Smooth muscle cell (in vitro differentiated cells): ENCODE results near the gene GNMT. TPM values are rescaled to one million over a fixed set of nuclear protein-coding genes. Genes with fewer than 3 reads are reported as not detected.
"Not testable (repeated sequence)": the region's sequence is repeated elsewhere in the genome, so short reads cannot be mapped to it uniquely, and the experiment has no call there.

ENCODE experiments used
- DNase-seq: peaks from one replicate; lab custom pipeline; 2025; ENCODE audit not compliant: unreplicated experiment; lab: John Stamatoyannopoulos, UW
- H2AFZ ChIP-seq: fragments of 200-600 bp; sonication (generic); 2 replicates; pipeline ENCODE4 v1.6.0; 2016; ENCODE audit warnings: antibody characterized with exemption, low read depth, mild to moderate bottlenecking
- H3F3A ChIP-seq: fragments of 200-600 bp; sonication (generic); 2 replicates; pipeline ENCODE4 v1.6.0; 2017; ENCODE audit warnings: antibody characterized with exemption, low read depth
- H3K27ac ChIP-seq: fragments of 200-600 bp; sonication (generic); 2 replicates; pipeline ENCODE4 v1.5.1; 2016; ENCODE audit warnings: low read depth, mild to moderate bottlenecking
- H3K27me3 ChIP-seq: fragments of 200-600 bp; sonication (generic); 2 replicates; pipeline ENCODE4 v1.6.1; 2016; ENCODE audit warnings: low read depth, mild to moderate bottlenecking
- H3K36me3 ChIP-seq: fragments of 200-600 bp; sonication (generic); 2 replicates; pipeline ENCODE4 v1.5.1; 2016; ENCODE audit warnings: low read depth
- H3K4me1 ChIP-seq: fragments of 200-600 bp; sonication (generic); 2 replicates; pipeline ENCODE4 v1.5.1; 2016; ENCODE audit warnings: low read depth
- H3K4me2 ChIP-seq: fragments of 200-600 bp; sonication (generic); 2 replicates; pipeline ENCODE4 v1.6.0; 2016; ENCODE audit warnings: mild to moderate bottlenecking
- H3K4me3 ChIP-seq: fragments of 200-600 bp; sonication (generic); 2 replicates; pipeline ENCODE4 v1.5.1; 2016; ENCODE audit warnings: mild to moderate bottlenecking
- H3K79me2 ChIP-seq: fragments of 200-600 bp; sonication (generic); 2 replicates; pipeline ENCODE4 v1.6.0; 2016; ENCODE audit warnings: low read depth, mild to moderate bottlenecking
- H3K9ac ChIP-seq: fragments of 200-600 bp; sonication (generic); 2 replicates; pipeline ENCODE4 v1.6.0; 2016; ENCODE audit warnings: low read depth
- H3K9me3 ChIP-seq: fragments of 200-600 bp; sonication (generic); replicated peaks from 2 replicates; pipeline ENCODE4 v1.5.1; 2016; ENCODE audit warnings: low read depth
- H4K20me1 ChIP-seq: fragments of 200-600 bp; sonication (generic); 2 replicates; pipeline ENCODE4 v1.6.0; 2016; ENCODE audit warnings: low read depth
- WGBS: methylation state at CpG from one replicate; pipeline ENCODE4 v1.1.7; 2016; ENCODE audit warnings: low lambda C conversion rate; 5-methylcytosine and 5-hydroxymethylcytosine counted together
- polyA plus RNA-seq: library from polyadenylated mRNA; unstranded; fragments of >200 nt; fragmentation: Nextera tagmentation; extraction: Ambion mirVana; gene quantifications from 2 replicates; pipeline ENCODE4 v1.2.1, GENCODE V29; 2016
- total RNA-seq: library from RNA; depleted of rRNA; stranded (reverse); fragments of >200 nt; gene quantifications from 2 replicates; pipeline ENCODE4 v1.2.3, GENCODE V29; 2014
- TF ChIP-seq, protein P1 (sequence below): fragments of 200-600 bp; sonication (generic); IDR thresholded peaks from 2 replicates; pipeline ENCODE4 v1.5.1; 2017; ENCODE audit warnings: borderline replicate concordance, mild to moderate bottlenecking, antibody characterized with exemption; ENCODE audit not compliant: insufficient read depth, poor library complexity, severe bottlenecking

The GNMT gene
- total and polyA plus RNA-seq, 2 experiments from 2014 or later: not detected

- Histone ChIP-seq H3K27ac (no peak overlapping the region), H3K27me3 (no peaks in the 10 kb centered on the region), H3K9ac (no peak overlapping the region), H2AFZ (no peak overlapping the region), H3K9me3 (no peaks in the 10 kb centered on the region), H3F3A (no peaks in the 10 kb centered on the region), H3K36me3 (no peaks in the 10 kb centered on the region), H4K20me1 (peaks cover 56% of the 10 kb centered on the region), H3K4me2 (no peak overlapping the region), H3K4me1 (peaks cover 10% of the 10 kb centered on the region), H3K79me2 (peaks cover 27% of the 10 kb centered on the region), H3K4me3 (no peak overlapping the region)
- 100% methylated on average over 1 of the region's 1 CpG for WGBS
- TF ChIP-seq, protein P1, sequence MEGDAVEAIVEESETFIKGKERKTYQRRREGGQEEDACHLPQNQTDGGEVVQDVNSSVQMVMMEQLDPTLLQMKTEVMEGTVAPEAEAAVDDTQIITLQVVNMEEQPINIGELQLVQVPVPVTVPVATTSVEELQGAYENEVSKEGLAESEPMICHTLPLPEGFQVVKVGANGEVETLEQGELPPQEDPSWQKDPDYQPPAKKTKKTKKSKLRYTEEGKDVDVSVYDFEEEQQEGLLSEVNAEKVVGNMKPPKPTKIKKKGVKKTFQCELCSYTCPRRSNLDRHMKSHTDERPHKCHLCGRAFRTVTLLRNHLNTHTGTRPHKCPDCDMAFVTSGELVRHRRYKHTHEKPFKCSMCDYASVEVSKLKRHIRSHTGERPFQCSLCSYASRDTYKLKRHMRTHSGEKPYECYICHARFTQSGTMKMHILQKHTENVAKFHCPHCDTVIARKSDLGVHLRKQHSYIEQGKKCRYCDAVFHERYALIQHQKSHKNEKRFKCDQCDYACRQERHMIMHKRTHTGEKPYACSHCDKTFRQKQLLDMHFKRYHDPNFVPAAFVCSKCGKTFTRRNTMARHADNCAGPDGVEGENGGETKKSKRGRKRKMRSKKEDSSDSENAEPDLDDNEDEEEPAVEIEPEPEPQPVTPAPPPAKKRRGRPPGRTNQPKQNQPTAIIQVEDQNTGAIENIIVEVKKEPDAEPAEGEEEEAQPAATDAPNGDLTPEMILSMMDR: no peak
- no peak for DNase-seq
These were observed 28.0 kb downstream of the GNMT start for GRCh38 chr6:42988486-42989020.

DNA sequence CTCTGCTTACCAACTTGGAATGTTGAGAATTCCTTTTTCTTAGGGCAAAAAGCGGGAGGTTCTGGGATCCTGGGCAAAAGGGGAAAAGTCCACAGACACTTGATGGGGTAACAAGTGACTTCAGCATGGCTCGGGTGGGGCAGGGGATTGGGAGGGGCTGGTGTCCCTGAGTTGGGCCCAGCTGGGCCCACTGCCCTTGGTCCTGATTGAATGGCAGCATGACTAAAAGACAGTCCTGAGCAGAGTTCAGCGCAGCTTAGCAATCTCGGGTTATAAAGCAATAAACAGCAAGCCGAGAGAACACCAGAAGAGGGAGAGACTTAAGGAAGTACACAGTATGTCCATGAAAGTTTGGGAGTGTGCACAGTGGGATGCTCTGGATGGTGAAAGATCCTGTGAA lies 29.4 kb downstream of the GNMT start:
- Histone ChIP-seq H3K9ac (no peak overlapping the region), H3K4me2 (no peak overlapping the region), H4K20me1 (peaks cover 64% of the 10 kb centered on the region), H3K27ac (no peak overlapping the region), H2AFZ (no peak overlapping the region), H3K36me3 (no peaks in the 10 kb centered on the region), H3F3A (no peaks in the 10 kb centered on the region), H3K9me3 (no peaks in the 10 kb centered on the region), H3K27me3 (no peaks in the 10 kb centered on the region), H3K4me3 (no peak overlapping the region), H3K4me1 (peaks cover 10% of the 10 kb centered on the region), H3K79me2 (peaks cover 27% of the 10 kb centered on the region)
- WGBS: 98% methylated on average over 5 of the region's 5 CpGs
- TF ChIP-seq, protein P1: no peak
- DNase-seq: no peak

DNA sequence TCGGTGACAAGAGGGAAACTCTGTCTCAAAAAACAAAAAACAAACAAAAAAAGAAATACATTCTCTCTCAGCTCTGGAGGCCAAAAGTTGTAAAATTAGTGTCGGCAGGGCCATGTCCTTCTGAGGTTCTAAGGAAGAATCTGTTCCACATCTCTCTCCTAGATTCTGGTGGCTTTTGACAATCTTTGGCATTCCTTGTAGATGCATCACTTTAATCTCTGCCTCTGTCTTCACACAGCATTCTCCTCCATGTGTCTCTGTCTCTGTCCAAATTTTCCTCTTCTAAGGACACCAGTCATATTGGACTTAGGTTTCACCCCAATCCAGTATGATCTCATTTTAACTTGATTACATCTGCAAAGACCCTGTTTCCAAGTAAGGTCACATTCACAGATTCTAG lies 32.9 kb downstream of the GNMT start:
- H2AFZ ChIP-seq: no peak overlapping the region
- no peak overlapping the region for H3K4me2 ChIP-seq
- WGBS: 84% methylated on average over 2 of the region's 2 CpGs
- DNase-seq: no peak
- no peak overlapping the region for H3K4me3 ChIP-seq
- no peak overlapping the region for H3K9ac ChIP-seq
- no peak overlapping the region for H3K27ac ChIP-seq
- no peaks in the 10 kb centered on the region for H3K9me3 ChIP-seq
- H3K36me3 ChIP-seq: no peaks in the 10 kb centered on the region
- peaks cover 4% of the 10 kb centered on the region for H3F3A ChIP-seq
- peaks cover 4% of the 10 kb centered on the region for H3K79me2 ChIP-seq
- TF ChIP-seq, protein P1: no peak
- H4K20me1 ChIP-seq: peaks cover 45% of the 10 kb centered on the region
- H3K27me3 ChIP-seq: no peaks in the 10 kb centered on the region
- no peaks in the 10 kb centered on the region for H3K4me1 ChIP-seq

- Histone ChIP-seq H2AFZ (no peak overlapping the region), H3K4me1 (no peaks in the 10 kb centered on the region), H4K20me1 (peaks cover 37% of the 10 kb centered on the region), H3K27ac (no peak overlapping the region), H3K4me2 (no peak overlapping the region), H3K36me3 (no peaks in the 10 kb centered on the region), H3F3A (peaks cover 4% of the 10 kb centered on the region), H3K27me3 (no peaks in the 10 kb centered on the region), H3K9me3 (no peaks in the 10 kb centered on the region), H3K9ac (no peak overlapping the region), H3K4me3 (no peak overlapping the region), H3K79me2 (peaks cover 3% of the 10 kb centered on the region)
- TF ChIP-seq, protein P1: no peak
- no peak for DNase-seq
These were observed 36.0 kb downstream of the GNMT start for GRCh38 chr6:42996513-42996912.

DNA sequence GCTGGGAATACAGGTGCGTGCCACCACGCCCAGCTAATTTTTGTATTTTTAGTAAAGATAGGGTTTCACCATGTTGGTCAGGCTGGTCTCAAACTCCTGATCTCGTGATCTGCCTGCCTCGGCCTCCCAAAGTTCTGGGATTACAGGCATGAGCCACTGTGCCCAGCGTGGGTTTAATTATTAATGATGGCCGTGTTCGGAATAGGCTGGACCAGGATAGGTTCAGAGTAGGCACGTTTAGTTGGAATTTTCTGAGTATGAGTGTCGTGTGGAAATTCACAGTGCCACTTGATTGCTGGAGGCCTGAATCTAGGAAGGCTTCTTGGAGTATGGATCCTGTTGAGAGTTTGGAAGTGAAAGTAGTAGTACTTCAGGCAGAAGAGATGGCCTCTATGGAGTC lies 37.7 kb downstream of the GNMT start:
- not testable (repeated sequence) for H2AFZ ChIP-seq, H3K4me3 ChIP-seq, DNase-seq, H3K4me1 ChIP-seq, H3K27me3 ChIP-seq, H3K79me2 ChIP-seq, H3K27ac ChIP-seq, H3K4me2 ChIP-seq, H3K9me3 ChIP-seq, H3K36me3 ChIP-seq, H3F3A ChIP-seq, H3K9ac ChIP-seq
- WGBS: 97% methylated on average over 9 of the region's 9 CpGs
- H4K20me1 ChIP-seq: peaks cover 27% of the 10 kb centered on the region
